Spinal cord (tissue), 10 donors: ENCODE results near the gene VCL. TPM values are rescaled to one million over a fixed set of nuclear protein-coding genes. Genes with fewer than 3 reads are reported as not detected.

Experiments
- DNase-seq, 6 donors: peaks; one replicate each; pipeline versions ENCODE4 v3.0.0 to v3.0.0-alpha.2; 2013 to 2015; ENCODE audit warnings: low spot score in 6 of 6, low read depth in 4 of 6
- H3K27ac ChIP-seq: one replicate; pipeline ENCODE4 v1.5.1; 2013; ENCODE audit warnings: low read depth, low read length, control low read depth
- H3K27me3 ChIP-seq: one replicate; pipeline ENCODE4 v1.6.1; 2013; ENCODE audit warnings: low read length; ENCODE audit not compliant: control insufficient read depth, insufficient read depth
- H3K36me3 ChIP-seq: one replicate; pipeline ENCODE4 v1.6.1; 2013; ENCODE audit warnings: low read length; ENCODE audit not compliant: control insufficient read depth, insufficient read depth
- H3K4me1 ChIP-seq: one replicate; pipeline ENCODE4 v1.6.1; 2013; ENCODE audit warnings: low read length; ENCODE audit not compliant: control insufficient read depth, insufficient read depth
- H3K4me3 ChIP-seq: one replicate; pipeline ENCODE4 v1.5.1; 2013; ENCODE audit warnings: low read depth, low read length, control low read depth
- H3K9me3 ChIP-seq: one replicate; pipeline ENCODE4 v1.6.1; 2013; ENCODE audit warnings: low read length; ENCODE audit not compliant: control insufficient read depth, insufficient read depth
- WGBS: methylation state at CpG from one replicate; pipeline ENCODE4 v1.1.5; 2013; ENCODE audit warnings: missing lambda C conversion rate; ENCODE audit not compliant: insufficient coverage; 5-methylcytosine and 5-hydroxymethylcytosine counted together
- polyA plus RNA-seq, 2 donors: library from polyadenylated mRNA; unstranded; fragments of 120-200 nt; gene quantifications; one replicate each; pipeline ENCODE4 v1.2.1, GENCODE V29; 2013; ENCODE audit not compliant: insufficient read length in 2 of 2
- total RNA-seq, 2 donors: library from RNA; depleted of rRNA in 1 of 2; stranded (reverse); fragments of 120-200 nt in 1 of 2; fragments of >200 nt in 1 of 2; gene quantifications; one replicate each; pipeline versions ENCODE4 v1.2.3 to v1.2.4, GENCODE V29; 2013 to 2014
- donor health status: healthy.

VCL gene
- total and polyA plus RNA-seq, 4 donors = 47.8 to 106 (median 63.5) TPM

DNA sequence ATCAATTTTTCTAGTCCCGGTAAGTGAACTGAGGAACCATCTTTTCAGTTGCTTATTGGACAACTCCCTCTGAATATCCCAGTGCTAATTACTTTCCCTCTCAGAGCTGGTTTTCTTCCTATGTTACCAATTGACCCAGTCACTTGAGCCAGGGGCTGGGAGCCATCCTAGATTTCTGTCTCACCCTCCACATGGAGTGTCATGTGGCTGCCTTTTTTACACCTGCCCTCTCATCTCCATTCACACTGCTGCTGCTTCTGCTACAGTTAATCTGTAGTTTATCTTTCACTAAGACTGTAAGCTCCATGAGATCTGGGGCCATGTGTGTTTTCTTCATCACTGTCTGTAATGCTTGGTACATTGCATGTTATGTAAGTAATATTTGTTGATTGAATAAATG is 35.8 kb downstream of the VCL start:
- peaks cover 3% of the 10 kb centered on the region for H3K4me1 ChIP-seq
- DNase-seq = no peak
- no peaks in the 10 kb centered on the region for H3K27me3 ChIP-seq
- no peaks in the 10 kb centered on the region for H3K36me3 ChIP-seq
- H3K4me3 ChIP-seq = no peak overlapping the region
- H3K27ac ChIP-seq = no peak overlapping the region
- no CpG with 5 or more reads among the region's 1 CpG for WGBS
- no peaks in the 10 kb centered on the region for H3K9me3 ChIP-seq

DNA sequence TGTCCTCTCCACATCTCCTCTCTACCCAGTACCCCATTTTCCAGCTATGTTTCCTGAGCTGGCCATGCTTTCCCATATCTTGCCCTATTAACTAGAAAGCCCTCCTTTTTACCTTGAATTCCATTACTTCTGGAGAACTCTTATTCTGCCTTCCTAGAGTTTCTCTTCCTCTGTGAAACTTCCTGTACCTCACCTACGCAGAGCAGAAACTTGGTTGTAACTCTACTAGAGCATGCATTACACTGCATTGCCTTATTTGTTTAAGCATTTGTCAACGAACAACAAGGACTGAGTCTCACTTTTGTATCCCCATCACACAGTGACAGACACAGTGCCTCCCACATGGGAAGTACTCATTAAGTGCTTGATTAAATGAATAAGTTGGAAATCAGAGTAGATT is 36.4 kb downstream of the VCL start:
- H3K4me1 ChIP-seq = peaks cover 5% of the 10 kb centered on the region
- WGBS = no CpG with 5 or more reads among the region's 2 CpGs
- DNase-seq = no peak
- H3K4me3 ChIP-seq = no peak overlapping the region
- no peaks in the 10 kb centered on the region for H3K36me3 ChIP-seq
- no peaks in the 10 kb centered on the region for H3K27me3 ChIP-seq
- H3K27ac ChIP-seq = no peak overlapping the region
- H3K9me3 ChIP-seq = no peaks in the 10 kb centered on the region

DNA sequence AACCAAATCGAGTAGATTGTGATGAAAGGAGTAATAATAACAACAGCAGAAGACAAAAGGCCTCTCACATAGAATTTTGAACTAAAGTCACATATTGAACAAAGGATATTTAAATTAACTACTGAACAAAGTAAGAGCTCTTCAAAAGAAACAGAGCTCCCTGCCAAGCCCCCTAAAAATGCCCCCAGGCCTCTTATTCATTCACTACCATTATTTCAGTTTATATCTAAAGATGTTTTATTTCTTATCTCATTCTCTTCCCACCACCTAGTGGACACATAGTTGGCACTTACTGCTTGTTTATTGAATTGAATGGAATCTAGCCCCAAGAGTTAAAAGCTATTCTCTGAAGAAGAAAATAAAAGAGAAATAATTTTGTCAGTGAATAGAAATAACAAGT is 37.4 kb downstream of the VCL start:
- DNase-seq = peak in 2 of 6 donors; percentile 61 to 75
- Histone ChIP-seq H3K36me3 (no peaks in the 10 kb centered on the region), H3K4me3 (no peak overlapping the region), H3K27me3 (no peaks in the 10 kb centered on the region), H3K27ac (peak overlapping the region; percentile 54), H3K9me3 (no peaks in the 10 kb centered on the region), H3K4me1 (peaks cover 10% of the 10 kb centered on the region)
- no CpG with 5 or more reads among the region's 1 CpG for WGBS

GRCh38 chr10:74036474-74036873 is 38.6 kb downstream of the VCL start:
- Histone ChIP-seq H3K36me3 (no peaks in the 10 kb centered on the region), H3K9me3 (no peaks in the 10 kb centered on the region), H3K27me3 (no peaks in the 10 kb centered on the region), H3K4me3 (no peak overlapping the region), H3K27ac (no peak overlapping the region), H3K4me1 (peaks cover 9% of the 10 kb centered on the region)
- WGBS = no CpG with 5 or more reads among the region's 4 CpGs
- no peak for DNase-seq

DNA sequence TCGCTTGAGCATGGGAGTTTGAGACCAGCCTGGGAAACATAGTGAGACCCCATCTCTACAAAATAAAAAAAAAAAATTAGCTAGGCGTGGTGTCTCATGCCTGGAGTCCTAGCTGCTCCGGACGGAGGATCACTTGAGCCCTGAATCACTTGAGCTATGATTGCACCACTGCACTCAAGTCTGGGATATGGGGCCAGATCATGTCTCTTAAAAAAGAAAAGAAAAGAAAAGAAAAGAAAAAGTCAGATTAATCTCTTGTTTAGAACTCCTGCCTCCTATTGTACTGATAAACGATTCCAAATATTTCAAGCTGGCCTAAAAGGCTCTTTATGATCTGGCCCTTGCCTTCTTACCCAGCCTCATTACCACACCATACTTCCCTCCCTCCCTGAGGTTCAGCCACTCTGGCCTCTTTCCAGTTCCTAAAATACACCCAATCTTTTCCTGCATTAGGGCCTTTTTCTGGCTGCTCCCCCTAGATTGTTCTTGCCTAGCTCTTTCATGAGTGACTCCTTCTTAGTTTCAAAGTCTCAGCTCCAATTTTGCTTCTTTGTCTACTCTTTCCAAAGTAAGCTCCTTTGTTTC is 41.7 kb downstream of the VCL start:
- WGBS = 64% methylated on average over 4 of the region's 5 CpGs
- Histone ChIP-seq H3K4me1 (peaks cover 7% of the 10 kb centered on the region), H3K9me3 (no peaks in the 10 kb centered on the region), H3K27ac (peak overlapping the region; percentile 81), H3K27me3 (no peaks in the 10 kb centered on the region), H3K36me3 (peaks cover 4% of the 10 kb centered on the region), H3K4me3 (no peak overlapping the region)
- DNase-seq = peak in 1 of 6 donors; percentile 56

- H3K4me1 ChIP-seq = peaks cover 7% of the 10 kb centered on the region
- no peak for DNase-seq
- peak overlapping the region; percentile 81 for H3K27ac ChIP-seq
- no peaks in the 10 kb centered on the region for H3K9me3 ChIP-seq
- no CpG with 5 or more reads among the region's 3 CpGs for WGBS
- no peaks in the 10 kb centered on the region for H3K27me3 ChIP-seq
- peaks cover 7% of the 10 kb centered on the region for H3K36me3 ChIP-seq
- H3K4me3 ChIP-seq = no peak overlapping the region
Measured at GRCh38 chr10:74040200-74041126, 42.5 kb downstream of the VCL start.

- H3K27ac ChIP-seq = no peak overlapping the region
Measured at GRCh38 chr10:74044419-74044818, 46.5 kb downstream of the VCL start.

GRCh38 chr10:74047304-74047703 is 49.4 kb downstream of the VCL start:
- 40% methylated on average over 1 of the region's 2 CpGs for WGBS
- H3K9me3 ChIP-seq = no peaks in the 10 kb centered on the region
- H3K4me1 ChIP-seq = peaks cover 4% of the 10 kb centered on the region
- no peak overlapping the region for H3K4me3 ChIP-seq
- DNase-seq = no peak
- H3K36me3 ChIP-seq = peaks cover 7% of the 10 kb centered on the region
- peak overlapping the region; percentile 21 for H3K27ac ChIP-seq
- no peaks in the 10 kb centered on the region for H3K27me3 ChIP-seq

More at GRCh38 chr10:74044419-74044818, 46.5 kb downstream of the VCL start:
- peaks cover 7% of the 10 kb centered on the region for H3K36me3 ChIP-seq
- H3K27me3 ChIP-seq = no peaks in the 10 kb centered on the region
- DNase-seq = no peak
- peaks cover 4% of the 10 kb centered on the region for H3K4me1 ChIP-seq
- no peaks in the 10 kb centered on the region for H3K9me3 ChIP-seq
- no peak overlapping the region for H3K4me3 ChIP-seq
- no CpG with 5 or more reads among the region's 2 CpGs for WGBS

DNA sequence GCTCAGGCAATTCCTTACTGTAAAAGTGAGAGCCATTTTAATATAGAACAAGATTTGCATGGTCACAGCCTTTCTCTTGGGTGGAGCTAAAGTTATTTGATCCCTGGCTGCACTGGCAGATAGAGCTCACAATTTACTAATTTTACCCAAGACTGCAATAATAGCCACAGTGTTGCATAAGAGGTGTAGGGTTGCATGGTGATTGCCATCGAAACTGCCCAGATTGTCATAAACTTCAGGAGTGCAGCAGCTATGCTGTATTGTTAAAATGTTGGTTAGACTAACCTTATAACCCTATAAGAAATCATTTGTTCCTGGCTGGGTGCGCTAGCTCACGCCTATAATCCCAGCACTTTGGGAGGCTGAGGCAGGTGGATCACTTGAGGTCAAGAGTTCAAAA is 50.0 kb downstream of the VCL start:
- no CpG with 5 or more reads among the region's 3 CpGs for WGBS
- DNase-seq = no peak
- peaks cover 4% of the 10 kb centered on the region for H3K4me1 ChIP-seq
- H3K36me3 ChIP-seq = peaks cover 7% of the 10 kb centered on the region
- no peaks in the 10 kb centered on the region for H3K9me3 ChIP-seq
- H3K4me3 ChIP-seq = no peak overlapping the region
- no peaks in the 10 kb centered on the region for H3K27me3 ChIP-seq
- peak overlapping the region; percentile 21 for H3K27ac ChIP-seq

GRCh38 chr10:74048433-74048832 is 50.5 kb downstream of the VCL start:
- H3K4me1 ChIP-seq = peaks cover 4% of the 10 kb centered on the region
- H3K27me3 ChIP-seq = no peaks in the 10 kb centered on the region
- peaks cover 7% of the 10 kb centered on the region for H3K36me3 ChIP-seq
- no peak for DNase-seq
- H3K4me3 ChIP-seq = no peak overlapping the region
- 100% methylated on average over 1 of the region's 2 CpGs for WGBS
- no peak overlapping the region for H3K27ac ChIP-seq
- no peaks in the 10 kb centered on the region for H3K9me3 ChIP-seq
